ENCODE measurements around the gene LGALS7B.
"Not testable (repeated sequence)": the region's sequence is repeated elsewhere in the genome, so short reads cannot be mapped to it uniquely, and the experiment has no call there.

The LGALS7B gene

DNA sequence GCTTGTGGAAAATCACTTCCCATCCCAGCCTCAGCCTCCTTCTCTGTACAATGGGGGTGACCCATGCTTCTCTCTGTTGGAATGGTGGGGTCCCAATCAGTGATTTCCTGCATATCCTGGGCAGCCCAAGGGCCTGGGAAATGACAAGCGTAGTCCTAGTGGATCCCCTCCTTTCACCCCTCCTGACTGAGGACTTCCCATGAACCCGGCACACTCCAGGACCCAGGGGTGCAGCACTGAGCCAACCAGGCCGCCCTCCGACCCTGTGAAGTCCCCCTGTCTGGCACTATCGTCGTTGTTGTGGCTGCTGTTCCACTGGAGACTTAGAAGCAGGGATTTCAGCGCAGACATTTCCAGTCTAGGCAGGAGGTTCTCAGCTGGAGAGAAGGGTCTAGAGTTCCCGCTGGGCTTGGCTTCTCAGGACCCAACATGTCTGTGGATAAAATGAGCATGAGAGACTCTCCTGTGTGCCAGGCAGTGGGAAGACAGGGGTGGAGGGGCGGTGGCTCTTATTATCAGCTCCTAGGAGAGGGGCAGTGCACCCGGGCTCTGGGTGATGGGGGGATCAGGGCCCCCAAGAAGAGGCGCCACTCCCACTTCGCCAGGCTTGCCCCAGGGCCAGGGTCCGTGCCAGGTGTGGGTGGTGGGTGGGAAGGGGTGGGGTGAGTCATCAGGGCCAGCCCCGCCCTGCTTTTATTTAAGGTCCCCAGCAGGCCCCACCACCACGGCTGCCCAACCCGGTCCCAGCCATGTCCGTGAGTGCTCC, at the start of gene LGALS7B:
Gene LGALS7B (plus strand): TSS at position 723 of the 766 bp plus-strand sequence. CDS start 27 bp downstream, at position 750.
- no peak for DNase-seq (ENCODE audit: low spot score)

DNA sequence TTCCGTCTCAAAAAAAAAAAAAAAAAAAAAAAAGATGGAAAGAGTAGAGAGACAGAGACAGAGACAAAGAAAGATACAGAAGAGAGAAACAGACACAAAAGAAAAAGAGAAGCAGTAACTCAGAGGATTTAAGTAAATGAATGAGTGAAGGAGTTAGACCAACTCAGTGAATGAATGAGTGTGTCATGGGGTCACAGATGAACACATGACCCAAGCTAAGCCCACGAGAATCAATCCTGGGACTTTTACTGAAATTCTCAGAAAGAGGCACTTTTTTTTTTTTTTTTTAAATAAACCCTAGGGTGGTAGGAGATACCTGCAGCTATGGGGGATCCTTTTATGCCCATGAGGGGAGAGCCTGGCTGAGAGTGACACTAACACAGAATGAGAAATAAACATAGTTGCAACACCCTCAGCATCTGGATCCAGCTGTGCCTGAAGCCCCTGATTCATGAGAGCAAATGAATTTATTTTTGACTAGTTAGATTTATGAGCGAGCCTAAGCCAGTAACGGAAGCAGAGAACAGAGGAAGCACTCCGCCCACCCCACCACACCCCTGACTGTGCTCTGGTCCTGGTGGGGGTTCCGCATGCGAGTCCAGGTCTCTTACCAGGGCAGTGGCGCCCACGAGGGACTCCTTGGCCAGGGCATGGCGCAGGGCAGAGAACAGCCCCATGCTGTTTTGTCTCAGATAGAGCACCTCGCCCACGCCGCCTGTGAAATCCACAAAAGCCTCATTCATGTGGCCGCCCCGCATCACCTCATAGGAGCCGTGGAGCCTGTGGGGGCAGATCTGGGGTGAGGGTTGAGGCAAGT, 49.4 kb upstream of the LGALS7B start:
- no peak for DNase-seq (ENCODE audit: low spot score)

DNA sequence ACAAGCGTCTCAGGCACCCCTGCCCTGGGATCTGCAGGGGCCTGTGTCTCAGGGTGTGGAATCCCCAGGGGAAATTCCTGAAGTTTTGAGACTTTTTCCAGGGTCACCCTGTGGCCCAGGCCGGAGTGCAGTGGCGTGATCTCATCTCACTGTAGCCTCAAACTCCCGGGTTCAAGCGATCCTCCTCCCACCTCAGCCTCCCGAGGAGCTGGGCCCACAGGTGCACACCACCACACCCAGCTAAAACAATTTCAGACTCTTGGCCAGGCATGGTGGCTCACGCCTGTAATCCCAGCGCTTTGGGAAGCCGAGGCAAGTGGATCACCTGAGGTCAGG, 48.8 kb upstream of the LGALS7B start:
- DNase-seq (ENCODE audit: low spot score), result no peak

DNA sequence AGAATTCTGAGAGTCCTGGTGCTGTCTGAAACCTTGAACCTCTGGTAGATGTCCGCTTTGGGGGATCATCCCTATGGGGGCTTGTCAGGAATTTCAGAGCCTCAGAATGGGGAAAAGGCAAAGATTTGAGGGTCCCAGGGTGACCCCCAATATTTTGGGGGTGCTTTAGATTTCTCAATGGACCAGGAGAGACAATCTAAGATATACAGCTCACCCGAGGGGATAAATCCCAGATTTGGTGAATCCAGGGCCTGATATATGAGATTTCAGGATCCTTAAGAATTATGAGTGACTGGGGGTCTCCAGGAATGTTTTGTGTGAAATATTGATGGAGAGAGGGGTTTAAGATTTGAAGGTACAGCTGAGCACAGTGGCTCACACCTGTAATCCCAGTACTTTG, 48.1 kb upstream of the LGALS7B start:
- DNase-seq (ENCODE audit: low spot score), result no peak

DNA sequence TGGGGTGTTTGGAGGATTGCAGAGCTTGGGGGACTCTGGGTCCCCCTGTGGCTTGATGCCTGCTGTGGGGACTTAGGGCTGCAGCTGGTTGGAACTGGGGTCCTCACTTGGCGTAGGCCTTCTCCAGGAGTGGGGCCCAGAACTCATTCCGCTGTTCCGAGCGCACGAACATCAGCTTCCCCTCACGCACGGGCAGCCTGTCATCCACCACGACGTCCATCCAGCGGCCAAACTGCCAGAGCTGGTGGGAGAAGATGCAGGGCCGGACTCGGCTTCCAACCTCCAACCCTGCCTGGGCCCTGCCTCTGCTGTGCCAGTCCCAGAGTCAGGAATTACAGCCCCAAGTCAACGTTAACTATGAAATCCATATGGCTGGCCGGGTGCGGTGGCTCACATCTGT, 47.3 kb upstream of the LGALS7B start:
- no peak for DNase-seq (ENCODE audit: low spot score)

DNA sequence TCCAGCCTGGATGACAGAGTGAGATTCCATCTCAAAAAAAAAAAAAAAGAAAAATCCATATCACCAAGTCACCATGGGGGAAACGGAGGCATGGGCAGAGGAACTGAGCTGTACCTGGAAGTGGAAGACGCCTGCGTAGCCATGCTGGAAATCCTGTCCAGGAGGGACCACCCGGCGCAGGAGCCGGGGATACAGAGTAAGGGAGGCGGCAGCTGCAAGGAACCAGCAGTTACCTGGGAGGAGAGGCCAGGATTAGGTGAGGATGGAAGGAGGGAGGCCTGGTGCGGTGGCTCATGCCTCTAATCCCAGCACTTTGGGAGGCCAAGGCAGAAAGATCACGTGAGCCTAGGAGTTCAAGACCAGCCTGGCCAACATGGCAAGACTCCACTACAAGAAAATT, 46.7 kb upstream of the LGALS7B start:
- no peak for DNase-seq (ENCODE audit: low spot score)

DNA sequence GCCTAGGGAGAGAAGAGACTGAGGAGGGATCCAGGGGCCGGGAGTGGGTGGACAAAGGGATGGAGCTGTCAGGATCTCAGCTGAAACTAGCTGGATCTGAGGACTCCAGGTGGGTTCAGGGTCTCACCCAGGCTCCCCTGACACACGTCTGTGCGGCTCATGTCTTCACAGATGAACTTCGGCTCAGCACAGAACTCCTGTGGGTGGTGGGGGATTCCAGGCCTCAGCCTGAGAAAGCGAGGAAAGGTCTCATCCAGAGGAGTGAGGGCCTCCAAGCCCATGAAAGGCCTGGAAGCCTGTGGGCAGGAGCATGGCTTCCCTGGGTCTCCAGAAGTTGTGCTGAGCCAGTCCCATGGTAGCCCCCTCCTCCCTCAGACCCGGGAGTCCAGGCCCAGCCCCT, 46.1 kb upstream of the LGALS7B start:
- no peak for DNase-seq (ENCODE audit: low spot score)

DNA sequence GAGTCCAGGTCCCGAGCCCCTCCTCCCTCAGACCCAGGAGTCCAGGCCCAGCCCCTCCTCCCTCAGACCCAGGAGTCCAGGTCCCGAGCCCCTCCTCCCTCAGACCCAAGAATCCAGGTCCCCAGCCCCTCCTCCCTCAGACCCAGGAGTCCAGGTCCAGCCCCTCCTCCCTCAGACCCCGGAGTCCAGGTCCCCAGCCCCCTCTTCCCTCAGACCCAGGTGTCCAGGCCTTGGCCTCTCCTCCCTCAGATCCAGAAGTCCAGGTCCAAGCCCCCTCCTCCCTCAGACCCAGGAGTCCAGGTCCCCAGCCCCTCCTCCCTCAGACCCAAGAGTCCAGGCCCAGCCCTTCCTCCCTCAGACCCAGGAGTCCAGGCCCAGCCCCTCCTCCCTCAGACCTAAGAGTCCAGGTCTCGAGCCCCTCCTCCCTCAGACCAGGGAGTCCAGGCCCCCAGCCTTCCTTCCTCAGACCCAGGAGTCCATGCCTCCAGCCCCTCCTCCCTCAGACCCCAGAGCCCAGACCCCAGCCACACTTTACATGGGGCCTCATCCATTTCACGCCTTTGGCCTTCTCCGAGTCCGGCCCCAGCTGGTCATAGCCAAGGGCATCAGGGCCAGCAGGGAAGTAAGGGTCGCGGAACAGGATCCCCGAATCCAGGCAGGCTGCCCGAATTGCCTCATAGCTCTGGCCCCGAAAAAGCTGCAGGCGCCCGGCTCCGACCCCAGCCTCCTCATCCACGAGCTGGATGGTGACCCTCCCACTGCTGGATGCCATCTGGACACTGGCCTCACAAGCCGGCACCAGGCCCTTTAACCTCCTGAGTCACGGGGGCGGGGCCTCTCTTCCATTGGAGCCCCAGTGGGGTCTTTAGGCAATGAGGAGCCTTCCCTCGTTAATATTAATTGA, 45.4 kb upstream of the LGALS7B start:
- no peak for DNase-seq (ENCODE audit: low spot score)

DNA sequence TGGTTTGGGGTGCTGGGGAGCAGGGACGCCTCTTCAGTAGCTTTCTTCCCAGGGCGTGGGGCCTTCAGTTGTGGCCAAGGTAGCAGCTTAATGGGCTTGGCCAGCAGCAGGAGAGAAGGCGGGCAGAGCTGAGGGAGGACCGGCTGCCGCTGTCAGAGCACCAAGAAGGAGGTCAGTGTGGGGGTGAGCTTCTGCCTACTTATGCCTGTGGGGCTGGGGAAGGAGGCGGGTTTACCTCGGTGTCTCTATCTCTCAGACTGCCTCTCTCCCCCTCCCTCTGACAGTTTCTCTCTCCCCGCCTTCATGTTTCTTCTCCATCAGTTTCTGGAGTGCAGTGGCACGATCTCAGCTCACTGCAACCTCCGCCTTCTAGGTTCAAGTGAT, 44.7 kb upstream of the LGALS7B start, which contains the start of gene CAPN12:
Gene CAPN12 (minus strand): TSS at position 177 of the 384 bp plus-strand sequence. CDS start 309 bp downstream, outside the sequence.
- DNase-seq (ENCODE audit: low spot score), result no peak

DNA sequence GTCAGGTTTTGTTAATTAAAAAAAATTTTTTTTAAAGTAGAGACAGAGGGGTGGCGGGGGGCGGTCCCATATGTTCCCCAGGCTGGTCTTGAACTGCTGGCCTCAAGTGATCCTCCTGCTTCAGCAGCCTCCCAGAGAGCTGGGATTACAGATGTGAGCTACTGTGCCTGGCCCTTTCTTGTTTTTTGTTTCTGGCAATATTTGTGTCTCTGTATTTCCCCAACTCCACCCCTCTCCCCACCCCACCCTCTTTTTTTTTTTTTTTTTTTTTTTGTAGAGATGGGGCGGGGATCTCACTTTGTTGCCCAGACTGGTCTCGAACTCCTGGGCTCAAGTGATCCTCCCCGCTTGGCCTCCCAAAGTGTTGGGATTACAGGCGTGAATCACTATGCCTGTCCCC, 44.1 kb upstream of the LGALS7B start:
- DNase-seq (ENCODE audit: low spot score), result no peak

DNA sequence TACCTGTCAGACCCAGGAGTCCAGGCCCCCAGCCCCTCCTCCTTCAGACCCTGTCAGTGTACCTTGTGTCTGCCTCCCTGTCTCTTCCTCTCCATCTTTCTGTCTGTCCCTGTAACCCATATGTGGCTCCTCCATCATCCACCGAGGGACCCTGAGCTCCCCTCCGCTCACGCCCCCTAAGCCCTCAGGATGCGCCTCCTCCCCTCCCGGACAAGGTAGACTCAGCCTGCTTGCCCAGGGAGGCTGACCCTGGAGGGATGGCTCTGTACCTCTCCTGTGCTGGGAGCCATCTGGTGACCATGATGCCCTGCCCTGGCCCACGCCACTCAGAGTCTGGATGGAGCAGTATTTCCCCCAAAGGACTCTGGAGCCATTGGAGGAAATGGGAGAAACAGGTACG, 43.7 kb upstream of the LGALS7B start:
- no peak for DNase-seq (ENCODE audit: low spot score)

DNA sequence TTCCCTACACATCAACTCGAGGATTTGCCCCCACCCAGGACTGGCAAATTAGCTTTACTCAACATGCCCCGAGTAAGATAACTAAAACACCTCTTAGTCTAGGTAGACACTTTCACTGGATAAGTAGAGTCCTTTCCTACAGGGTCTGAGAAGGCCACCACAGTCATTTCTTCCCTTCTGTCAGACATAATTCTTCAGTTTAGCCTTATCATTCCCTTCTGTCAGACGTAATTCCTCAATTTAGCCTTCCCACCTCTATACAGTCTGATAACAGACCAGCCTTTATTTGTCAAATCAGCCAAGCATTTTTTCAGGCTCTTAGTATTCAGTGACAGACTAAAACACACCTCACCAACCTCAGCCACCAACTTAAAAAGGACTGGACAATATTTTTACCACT, 35.2 kb upstream of the LGALS7B start:
- not testable (repeated sequence) for DNase-seq (ENCODE audit: low spot score)

DNA sequence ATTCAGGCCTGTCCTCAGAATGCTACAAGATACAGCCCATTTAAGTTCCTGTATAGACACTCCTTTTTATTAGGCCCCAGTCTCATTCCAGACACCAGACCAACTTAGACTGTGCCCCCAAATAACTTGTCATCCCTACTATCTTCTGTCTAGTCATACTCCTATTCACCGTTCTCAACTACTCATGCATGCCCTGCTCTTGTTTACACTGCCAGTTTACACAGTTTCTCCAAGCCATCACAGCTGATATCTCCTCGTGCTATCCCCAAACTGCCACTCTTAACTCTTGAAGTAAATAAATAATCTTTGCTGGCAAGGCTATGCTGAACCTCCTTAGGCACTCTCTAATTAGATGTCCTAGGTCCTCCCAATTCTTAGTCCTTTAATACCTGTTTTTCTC, 34.8 kb upstream of the LGALS7B start:
- DNase-seq (ENCODE audit: low spot score), result not testable (repeated sequence)

DNA sequence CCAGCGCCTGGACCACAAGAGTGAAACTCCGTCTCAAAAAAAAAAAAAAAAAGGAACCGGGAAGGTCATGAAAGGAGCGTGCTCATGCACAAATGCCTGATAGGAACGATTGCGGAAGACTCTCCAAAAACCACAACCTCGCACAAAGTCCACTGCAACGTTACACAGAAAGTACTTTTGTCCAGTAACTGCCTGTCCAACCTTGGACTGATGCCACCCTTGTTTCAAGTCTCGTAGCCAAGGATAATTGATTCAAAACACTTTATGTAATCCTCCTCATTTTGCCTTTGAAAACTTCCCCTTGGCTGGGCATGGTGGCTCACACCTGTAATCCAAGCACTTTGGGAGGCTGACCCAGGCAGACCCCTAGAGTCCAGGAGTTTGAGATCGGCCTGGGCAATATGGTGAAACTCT, 29.4 kb upstream of the LGALS7B start:
- DNase-seq (ENCODE audit: low spot score), result no peak

DNA sequence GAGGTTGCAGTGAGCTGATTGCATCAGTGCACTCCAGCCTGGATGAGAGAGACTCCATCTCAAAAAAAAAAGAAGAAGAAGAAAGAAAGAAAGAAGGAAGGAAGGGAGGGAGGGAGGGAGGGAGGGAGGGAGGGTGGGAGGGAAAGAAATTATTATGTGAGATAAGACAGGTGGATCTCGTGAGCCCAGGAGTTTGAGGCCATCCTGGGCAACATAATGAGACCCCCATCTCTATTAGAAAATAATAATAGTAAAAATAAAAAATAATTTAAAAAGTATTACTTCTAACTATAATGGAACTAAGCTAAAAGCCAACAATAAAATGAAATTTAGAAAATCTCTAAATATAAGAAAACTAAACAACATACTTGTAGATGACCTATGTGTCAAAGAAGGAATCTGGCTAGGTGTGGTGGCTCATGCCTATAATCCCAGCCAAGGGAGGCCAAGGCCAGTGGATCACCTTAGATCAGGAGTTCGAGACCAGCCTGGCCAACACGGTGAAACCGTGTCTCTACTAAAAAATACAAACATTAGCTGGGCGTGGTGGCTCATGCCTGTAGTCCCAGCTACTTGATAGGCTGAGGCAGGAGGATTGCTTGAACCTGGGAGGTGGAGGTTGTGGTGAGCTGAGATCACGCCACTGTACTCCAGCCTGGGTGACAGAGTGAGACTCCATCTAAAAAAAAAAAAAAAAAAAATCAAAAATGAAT, 28.0 kb upstream of the LGALS7B start:
- DNase-seq (ENCODE audit: low spot score), result not testable (repeated sequence)

DNA sequence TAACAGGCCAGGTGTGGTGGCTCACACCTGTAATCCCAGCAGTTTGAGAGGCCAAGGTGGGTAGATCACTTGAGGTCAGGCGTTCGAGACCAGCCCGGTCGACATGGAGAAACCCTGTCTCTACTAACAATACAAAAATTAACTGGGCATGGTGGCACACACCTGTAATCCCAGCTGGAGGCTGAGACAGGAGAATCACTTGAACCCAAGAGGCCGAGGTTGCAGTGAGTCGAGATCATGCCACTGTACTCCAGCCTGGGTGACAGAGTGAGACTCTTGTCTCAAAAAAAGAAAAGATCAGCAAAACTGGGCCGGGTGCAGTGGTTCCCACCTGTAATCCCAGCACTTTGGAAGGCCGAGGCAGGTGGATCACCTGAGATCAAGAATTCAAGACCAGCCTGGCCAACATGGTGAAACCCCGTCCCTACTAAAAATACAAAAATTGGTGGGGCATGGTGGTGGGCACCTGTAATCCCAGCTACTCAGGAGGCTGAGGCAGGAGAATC, 27.1 kb upstream of the LGALS7B start:
- DNase-seq (ENCODE audit: low spot score), result not testable (repeated sequence)

DNA sequence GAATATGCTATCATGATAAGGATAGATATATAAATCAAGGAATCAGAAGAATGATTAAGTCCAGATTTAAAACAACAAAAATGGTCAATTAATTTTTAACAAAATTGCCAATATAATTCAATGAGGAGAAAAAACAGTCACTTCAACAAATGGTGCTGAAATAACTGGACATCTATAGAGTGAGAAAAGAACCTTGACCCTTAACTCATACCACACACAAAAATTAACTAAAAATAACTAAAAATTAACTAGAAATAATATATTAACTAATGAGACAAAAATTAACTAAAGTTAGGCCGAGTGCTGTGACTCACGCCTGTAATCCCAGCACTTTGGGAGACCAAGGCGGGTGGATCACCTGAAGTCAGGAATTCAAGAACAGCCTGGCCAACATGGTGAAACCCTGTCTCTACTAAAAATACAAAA, 25.2 kb upstream of the LGALS7B start:
- DNase-seq (ENCODE audit: low spot score), result no peak

DNA sequence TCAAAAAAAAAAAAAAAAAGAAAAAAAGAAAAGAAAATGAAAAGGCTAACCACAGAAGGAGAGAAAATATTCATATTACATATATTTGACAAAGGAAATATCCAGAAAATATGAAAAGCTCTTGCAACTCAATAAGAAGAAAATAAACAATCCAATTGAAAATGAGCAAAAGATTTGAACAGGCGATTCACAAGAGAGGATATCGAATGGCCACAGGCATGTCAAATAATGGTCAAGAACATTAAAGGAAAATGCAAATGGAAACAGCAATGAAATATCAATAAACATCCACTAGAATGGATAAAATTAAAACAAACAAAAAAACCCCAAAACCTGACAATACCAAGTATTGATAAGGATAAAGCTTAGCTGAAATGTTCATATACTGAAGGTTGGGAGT, 23.8 kb upstream of the LGALS7B start:
- no peak for DNase-seq (ENCODE audit: low spot score)

DNA sequence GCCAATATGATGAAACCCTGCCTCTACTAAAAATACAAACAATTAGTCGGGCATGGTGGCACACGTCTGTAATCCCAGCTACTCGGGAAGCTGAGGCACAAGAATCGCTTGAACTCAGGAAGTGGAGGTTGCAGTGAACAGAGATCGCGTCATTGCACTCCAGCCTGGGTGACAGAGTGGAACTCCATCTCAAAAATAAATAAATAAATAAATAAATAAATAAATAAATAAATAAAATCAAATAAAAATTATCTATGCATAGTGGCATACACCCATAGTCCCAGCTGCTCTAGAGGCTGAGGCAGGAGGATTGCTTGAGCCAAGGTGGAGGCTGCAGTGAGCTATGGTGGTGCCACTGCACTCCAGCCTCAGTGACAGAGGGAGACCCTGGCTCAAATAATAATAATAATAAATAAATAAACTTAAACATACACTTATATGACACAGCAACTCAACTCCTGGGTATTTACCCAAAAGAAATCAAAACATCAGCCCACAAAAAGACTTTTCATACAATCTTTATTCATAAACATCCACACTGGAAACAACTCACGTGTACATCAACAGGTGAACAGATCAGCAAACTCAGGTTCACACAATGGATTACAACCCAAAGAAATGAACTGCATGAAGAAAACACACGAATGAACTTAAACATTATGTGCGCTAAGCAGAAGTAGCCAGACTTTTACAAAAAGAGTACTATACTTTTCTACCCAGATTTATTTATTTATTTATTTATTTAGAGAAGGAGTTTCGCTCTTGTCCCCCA, 22.5 kb upstream of the LGALS7B start:
- no peak for DNase-seq (ENCODE audit: low spot score)

DNA sequence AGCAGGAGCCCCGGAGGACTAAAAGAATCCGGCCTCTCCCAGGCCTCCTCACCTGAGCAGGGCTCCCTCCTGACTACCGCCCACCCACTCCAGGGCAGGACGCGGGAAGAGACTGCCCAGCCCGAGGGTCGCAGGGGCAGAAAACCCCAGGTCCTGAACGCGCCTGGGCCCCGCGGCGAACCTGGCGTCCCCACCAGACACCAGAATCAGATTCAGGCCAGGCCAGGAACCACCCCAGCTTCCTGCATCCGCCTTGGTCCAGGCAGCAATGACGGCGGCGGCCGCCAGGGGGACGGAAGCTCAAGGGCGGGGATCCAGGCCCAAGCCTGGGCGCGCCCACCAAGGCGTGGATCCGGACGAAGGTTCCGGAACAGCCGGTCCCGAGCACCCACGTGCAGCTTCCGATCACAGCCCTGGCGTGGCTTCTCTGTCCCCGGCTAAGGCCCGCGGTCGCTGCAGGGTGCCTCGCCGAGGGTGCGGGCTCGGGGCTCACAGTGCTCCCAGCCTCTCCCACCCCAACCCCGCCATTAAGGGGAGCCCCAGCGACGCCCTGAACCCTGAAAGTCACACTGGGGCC, 19.3 kb upstream of the LGALS7B start:
- DNase-seq (ENCODE audit: low spot score), result peak; percentile 63

Measured in Ammon's horn (tissue), 1 donor.